GM21360 (cell line): Measurements from ENCODE around the gene CAD.

Experiments used
- ATAC-seq: cut with Tn5 transposase; IDR thresholded peaks from one replicate; pipeline ENCODE4 v1.9.1; 2021; ENCODE audit warnings: mild to moderate bottlenecking, moderate library complexity; ENCODE audit not compliant: unreplicated experiment

Gene CAD

GRCh38 chr2:27222407-27222806 is 5.2 kb downstream of the CAD start:
- ATAC-seq = no peak

DNA sequence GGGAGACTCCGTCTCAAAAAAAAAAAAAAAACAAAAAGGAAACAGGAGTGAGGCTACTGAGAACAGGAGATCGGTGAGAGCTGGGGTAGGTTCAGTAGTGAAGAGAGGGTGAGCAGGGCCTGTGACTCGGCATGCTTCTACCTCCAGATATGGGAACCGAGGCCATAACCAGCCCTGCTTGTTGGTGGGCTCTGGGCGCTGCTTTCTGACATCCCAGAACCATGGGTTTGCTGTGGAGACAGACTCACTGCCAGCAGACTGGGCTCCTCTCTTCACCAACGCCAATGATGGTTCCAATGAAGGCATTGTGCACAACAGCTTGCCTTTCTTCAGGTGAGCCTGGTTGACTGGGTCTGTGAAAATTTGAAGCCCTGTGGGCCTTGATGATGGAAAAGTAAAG is 6.2 kb downstream of the CAD start:
- ATAC-seq = no peak

- no peak for ATAC-seq
Measured at GRCh38 chr2:27225526-27225925, 8.4 kb downstream of the CAD start.

- no peak for ATAC-seq
Measured at GRCh38 chr2:27227501-27227900, 10.3 kb downstream of the CAD start.

- ATAC-seq = no peak
Measured at GRCh38 chr2:27231921-27232320, 14.8 kb downstream of the CAD start.

GRCh38 chr2:27233341-27233740 is 16.2 kb downstream of the CAD start:
- ATAC-seq = no peak

GRCh38 chr2:27236136-27236535 is 19.0 kb downstream of the CAD start:
- ATAC-seq = no peak

- no peak for ATAC-seq
Measured at GRCh38 chr2:27236626-27237025, 19.5 kb downstream of the CAD start.

DNA sequence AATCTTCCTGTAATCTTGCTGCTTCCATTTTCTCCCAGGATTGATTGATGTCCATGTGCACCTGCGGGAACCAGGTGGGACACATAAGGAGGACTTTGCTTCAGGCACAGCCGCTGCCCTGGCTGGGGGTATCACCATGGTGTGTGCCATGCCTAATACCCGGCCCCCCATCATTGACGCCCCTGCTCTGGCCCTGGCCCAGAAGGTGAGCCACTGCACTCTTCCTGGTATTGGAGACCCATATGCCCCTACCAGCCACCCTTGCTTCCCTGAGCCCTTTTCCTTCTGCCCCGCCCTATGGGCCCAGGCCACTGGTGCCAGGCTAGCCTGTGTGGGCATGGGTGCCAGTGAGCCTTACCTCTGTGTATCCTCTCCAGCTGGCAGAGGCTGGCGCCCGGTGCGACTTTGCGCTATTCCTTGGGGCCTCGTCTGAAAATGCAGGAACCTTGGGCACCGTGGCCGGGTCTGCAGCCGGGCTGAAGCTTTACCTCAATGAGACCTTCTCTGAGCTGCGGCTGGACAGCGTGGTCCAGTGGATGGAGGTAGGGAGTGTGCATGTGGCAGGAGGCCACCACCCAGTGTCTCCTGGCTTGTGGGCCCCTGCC is 20.3 kb downstream of the CAD start:
- no peak for ATAC-seq

- ATAC-seq = no peak
Measured at GRCh38 chr2:27238976-27239375, 21.8 kb downstream of the CAD start.

DNA sequence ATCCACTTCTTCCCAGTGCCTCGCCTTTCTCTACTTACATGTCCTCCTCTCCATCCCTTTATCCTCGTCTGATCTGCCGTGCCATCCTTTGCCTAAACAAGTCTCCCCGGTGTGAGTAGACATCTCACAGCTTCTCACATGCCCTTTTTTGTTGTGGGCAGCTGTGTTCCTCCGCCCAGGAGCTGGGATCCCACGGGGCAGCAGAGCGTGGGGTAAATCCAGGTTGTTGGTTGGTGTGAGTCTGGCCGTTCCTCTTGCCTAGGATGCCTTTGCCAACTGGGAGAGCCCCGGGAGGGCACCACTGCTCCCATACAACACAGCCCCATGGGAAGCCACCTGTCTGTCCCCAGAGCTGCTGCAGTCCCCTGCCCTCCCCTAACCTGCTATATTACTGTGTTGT is 23.2 kb downstream of the CAD start:
- ATAC-seq = no peak

DNA sequence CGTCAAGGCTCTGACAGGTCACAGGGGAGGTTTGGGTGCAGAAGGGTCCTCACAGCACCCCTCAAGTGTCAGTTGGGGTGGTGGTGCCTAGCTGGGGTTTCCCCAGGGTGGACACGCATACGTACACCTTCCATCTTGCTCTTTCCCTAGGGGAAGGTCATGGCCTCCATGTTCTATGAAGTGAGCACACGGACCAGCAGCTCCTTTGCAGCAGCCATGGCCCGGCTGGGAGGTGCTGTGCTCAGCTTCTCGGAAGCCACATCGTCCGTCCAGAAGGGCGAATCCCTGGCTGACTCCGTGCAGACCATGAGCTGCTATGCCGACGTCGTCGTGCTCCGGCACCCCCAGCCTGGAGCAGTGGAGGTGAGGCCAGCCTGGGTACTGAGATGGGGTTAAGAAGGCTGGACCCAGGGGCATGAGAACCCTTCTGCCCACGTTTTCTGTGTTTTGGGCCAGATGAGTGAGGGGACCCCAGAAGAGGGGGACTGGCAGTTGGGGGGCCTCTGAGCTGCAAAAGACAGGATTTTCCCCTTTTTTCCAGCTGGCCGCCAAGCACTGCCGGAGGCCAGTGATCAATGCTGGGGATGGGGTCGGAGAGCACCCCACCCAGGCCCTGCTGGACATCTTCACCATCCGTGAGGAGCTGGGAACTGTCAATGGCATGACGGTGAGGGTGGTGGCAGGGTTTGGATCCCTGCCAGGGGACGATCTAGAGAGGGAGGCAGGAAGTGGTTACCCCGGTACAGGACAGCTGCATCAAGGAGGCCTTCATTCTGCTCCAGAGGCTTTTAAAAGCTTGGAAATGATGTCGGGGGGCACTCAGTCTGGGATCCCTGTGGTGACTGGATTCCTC is 24.8 kb downstream of the CAD start:
- ATAC-seq = no peak

DNA sequence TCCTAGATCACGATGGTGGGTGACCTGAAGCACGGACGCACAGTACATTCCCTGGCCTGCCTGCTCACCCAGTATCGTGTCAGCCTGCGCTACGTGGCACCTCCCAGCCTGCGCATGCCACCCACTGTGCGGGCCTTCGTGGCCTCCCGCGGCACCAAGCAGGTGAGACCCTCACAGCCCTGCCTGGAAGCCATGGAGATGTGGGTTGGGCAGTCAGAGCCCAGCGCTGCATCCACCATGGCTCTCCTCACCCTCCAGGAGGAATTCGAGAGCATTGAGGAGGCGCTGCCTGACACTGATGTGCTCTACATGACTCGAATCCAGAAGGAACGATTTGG is 25.4 kb downstream of the CAD start:
- no peak for ATAC-seq

DNA sequence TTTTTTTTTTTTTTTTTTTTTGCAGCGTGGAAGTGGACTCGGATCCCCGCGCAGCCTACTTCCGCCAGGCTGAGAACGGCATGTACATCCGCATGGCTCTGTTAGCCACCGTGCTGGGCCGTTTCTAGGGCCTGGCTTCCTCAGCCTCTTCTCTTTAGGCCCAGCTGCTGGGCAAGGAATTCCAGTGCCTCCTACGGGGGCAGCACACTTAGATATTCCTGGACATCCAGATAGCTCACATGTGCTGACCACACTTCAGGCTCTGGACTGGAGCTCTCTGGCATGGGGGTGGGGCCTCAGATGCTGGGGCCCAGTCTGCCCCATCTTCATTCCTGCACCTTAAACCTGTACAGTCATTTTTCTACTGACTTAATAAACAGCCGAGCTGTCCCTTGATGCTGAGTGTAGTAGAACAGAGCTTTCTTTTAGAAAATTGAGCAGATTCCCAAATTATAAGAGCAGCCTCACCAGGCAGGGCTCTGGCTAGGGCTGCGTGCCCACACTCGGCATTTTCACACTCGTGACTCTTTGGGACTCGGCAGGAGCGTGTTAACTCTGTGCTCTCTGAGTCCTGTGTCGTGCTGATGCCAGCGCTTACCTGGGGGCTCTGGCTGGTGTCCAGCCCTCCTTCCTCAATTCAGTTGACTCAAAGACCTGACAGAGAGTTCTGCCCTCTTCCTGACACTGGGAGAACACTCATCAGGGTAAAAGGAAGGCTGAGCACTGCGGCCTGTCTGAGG is 26.4 kb downstream of the CAD start:
- ATAC-seq = no peak

DNA sequence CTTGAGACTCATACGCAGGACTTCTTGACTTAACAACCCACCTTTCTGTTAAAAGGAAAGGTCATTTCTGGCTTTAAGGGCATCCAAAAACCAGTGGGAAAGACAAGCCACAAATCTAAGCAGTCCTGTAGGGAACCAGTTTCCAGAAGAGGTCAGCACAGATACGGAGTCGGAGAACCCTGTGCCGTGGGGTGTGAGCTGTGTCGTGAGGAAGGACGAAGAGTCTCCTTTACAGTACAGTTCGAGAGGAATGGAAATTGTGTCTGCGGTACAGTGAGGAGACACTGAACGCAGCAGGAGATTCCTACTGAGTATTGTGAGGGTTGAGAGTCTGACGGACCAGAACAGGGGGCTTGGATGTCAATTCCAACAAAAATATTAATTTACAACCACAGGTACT is 27.9 kb downstream of the CAD start:
- no peak for ATAC-seq

DNA sequence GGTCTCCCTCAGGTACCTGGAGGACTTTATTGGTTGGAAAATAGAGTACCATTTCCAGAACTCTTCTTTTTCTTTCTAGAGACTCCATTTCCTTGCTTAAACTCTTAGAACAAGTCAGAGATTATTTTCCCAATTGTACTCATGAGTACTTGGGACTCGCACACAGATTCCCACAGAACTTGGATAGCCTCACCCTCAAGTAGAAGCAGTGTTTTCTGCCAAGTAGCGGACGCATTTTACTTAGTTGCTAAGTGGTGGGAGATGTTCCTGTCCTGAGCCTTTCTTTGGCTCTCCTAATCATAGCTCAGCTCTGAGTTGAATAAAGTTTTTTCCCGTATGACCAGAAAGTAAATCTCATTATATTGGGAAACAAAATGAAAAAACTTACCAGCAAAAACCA is 28.5 kb downstream of the CAD start:
- no peak for ATAC-seq

GRCh38 chr2:27247893-27248292 is 30.7 kb downstream of the CAD start:
- no peak for ATAC-seq

GRCh38 chr2:27249159-27249890 is 32.2 kb downstream of the CAD start:
- ATAC-seq = no peak

DNA sequence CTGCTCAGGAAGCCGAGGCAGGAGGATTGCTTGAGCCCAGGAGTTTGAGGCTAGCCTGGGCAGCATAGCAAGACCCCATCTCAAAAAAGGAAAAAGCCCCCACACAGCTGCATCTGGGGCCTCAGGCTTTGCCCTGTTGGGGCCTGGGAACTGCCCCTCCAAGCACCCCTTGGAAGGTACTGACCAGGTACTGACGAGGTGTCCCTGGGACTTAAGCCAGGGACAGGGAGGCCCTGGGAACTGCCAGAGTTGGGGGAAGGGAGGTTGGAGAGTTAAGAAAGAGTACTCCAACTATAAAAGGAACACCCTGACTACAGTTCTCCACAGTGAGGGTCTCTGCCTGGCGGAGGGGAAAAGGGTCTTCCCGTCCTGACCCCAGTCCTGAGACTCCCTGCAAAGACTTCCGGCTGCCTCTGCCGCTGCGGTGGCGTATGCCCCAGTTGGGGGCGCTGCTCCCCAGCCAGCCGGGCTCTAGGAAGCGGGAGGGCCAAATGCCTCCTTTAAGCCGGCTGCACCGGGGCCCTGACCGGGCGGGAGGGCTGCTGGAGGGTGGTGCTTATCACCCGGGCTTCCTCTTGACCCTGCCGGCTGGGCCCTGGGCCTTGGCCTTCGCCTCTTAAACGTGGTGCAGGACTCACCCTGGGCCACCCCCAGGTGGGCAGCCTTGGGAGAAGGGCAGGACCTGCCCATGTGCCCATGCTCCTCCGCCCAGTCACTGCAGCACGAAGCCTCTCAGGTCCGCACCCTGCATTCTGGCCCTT is 32.9 kb downstream of the CAD start:
- no peak for ATAC-seq

DNA sequence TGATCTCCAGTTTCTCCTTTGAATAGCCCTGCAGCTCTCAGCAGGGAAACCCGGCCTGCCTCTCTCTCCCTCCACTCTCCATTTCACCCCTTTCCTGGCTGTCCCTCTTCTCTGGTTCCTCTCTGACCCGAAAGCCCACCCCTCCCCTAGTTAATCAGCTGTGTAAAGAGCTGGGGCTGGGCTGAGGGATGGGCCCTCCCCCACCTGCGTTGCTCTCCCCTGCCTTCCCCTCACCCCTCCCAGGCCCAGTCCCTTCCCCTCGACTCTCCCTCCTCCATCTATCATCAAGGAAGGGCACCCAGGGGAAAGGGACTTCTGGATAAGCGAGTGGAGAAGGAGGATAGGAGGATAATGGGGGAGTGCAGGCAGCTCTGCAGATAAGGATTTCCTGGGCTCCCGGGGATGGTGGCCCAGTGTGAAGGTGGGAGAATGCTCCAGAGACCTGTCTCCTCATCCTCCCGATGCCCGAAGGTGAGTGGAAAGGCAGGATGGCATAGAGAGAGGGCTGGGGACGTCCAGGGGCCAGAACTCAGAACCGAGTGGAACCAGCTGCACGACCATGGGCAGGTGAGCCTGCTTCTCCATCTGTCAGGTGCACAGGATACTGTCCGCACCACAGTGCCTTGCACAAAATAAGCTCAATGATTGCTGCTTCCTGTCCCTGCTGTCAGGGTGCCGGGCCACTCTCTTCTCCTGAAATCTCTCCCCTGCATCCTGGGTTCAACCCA is 33.6 kb downstream of the CAD start:
- no peak for ATAC-seq
